SK-MEL-5 (cell line): ENCODE results near the gene TNFAIP2. TPM values are rescaled to one million over a fixed set of nuclear protein-coding genes. Genes with fewer than 3 reads are reported as not detected.

Experiments
- DNase-seq: peaks from one replicate; pipeline ENCODE4 v3.0.0-alpha.2; 2016; ENCODE audit warnings: low read depth, low spot score
- in situ Hi-C: cut with HindIII; loops from 2 replicates; pipeline ENCODE4 v1.10.0; 2016; ENCODE audit warnings: low sequenced_read_pairs, high pct_unique_total_duplicates, low pct_unique_long_range_greater_than_20kb
- total RNA-seq: library from RNA; depleted of rRNA; stranded (reverse); fragments of >200 nt; shearing (Covaris generic); gene quantifications from 2 replicates; pipeline ENCODE4 v1.2.3, GENCODE V29; 2014

TNFAIP2 gene
- total RNA-seq, 1 experiment from 2014 or later = not detected

GRCh38 chr14:103091041-103091882 is 32.0 kb upstream of the TNFAIP2 start:
- in situ Hi-C loops = no loop called here

GRCh38 chr14:103091883-103092222 is 31.4 kb upstream of the TNFAIP2 start:
- no peak for DNase-seq
- in situ Hi-C loops = no loop called here

More at GRCh38 chr14:103091041-103091882, 32.0 kb upstream of the TNFAIP2 start:
- DNase-seq = no peak

- in situ Hi-C loops = no loop called here
- DNase-seq = no peak
These were observed 29.3 kb upstream of the TNFAIP2 start for GRCh38 chr14:103093856-103094405.

GRCh38 chr14:103094406-103095209 is 28.7 kb upstream of the TNFAIP2 start, which contains the start of gene EXOC3L4:
EXOC3L4 (plus strand) TSS chr14:103094725; CDS start chr14:103100220, 5,495 bp downstream.
- in situ Hi-C loops = no loop called here
- no peak for DNase-seq

GRCh38 chr14:103095210-103095778 is 28.0 kb upstream of the TNFAIP2 start:
- in situ Hi-C loops = no loop called here
- no peak for DNase-seq

- in situ Hi-C loops = no loop called here
- no peak for DNase-seq
These were observed 26.9 kb upstream of the TNFAIP2 start for GRCh38 chr14:103096387-103096786.

- DNase-seq = no peak
- in situ Hi-C loops = no loop called here
These were observed 25.8 kb upstream of the TNFAIP2 start for GRCh38 chr14:103097244-103097993.

- in situ Hi-C loops = no loop called here
- no peak for DNase-seq
These were observed 25.0 kb upstream of the TNFAIP2 start for GRCh38 chr14:103097994-103098957.

- DNase-seq = no peak
- in situ Hi-C loops = no loop called here
These were observed 24.1 kb upstream of the TNFAIP2 start for GRCh38 chr14:103099081-103099732.

- in situ Hi-C loops = no loop called here
- DNase-seq = no peak
These were observed 23.5 kb upstream of the TNFAIP2 start for GRCh38 chr14:103099733-103100280.

- in situ Hi-C loops = no loop called here
- no peak for DNase-seq
These were observed 22.8 kb upstream of the TNFAIP2 start for GRCh38 chr14:103100281-103101121.

GRCh38 chr14:103101257-103101962 is 21.9 kb upstream of the TNFAIP2 start:
- no peak for DNase-seq
- in situ Hi-C loops = no loop called here

- in situ Hi-C loops = no loop called here
- DNase-seq = no peak
These were observed 21.1 kb upstream of the TNFAIP2 start for GRCh38 chr14:103101963-103102688.
